SK-N-SH treated with all-trans-retinoic acid at 6 μM for 48 hours (cell line): Measurements from ENCODE around the gene RASD2.

Experiments used
- ATAC-seq: fragments of 200-7000 bp; cut with Tn5 transposase; 3 replicates; pipeline ENCODE4 v1.9.1; 2020; ENCODE audit warnings: mild to moderate bottlenecking, moderate library complexity
- ARNTL ChIP-seq: fragments of 450-650 bp; formaldehyde crosslinking; IDR thresholded peaks from 2 replicates; pipeline ENCODE4 v1.5.0; 2020; ENCODE audit warnings: low read depth, mild to moderate bottlenecking, moderate library complexity, borderline replicate concordance
- BACH2 ChIP-seq: fragments of 250-450 bp; sonication (Bioruptor Pico); IDR thresholded peaks from 2 replicates; pipeline ENCODE4 v1.9.0; 2021; ENCODE audit warnings: mild to moderate bottlenecking, borderline replicate concordance
- CREB5 ChIP-seq: fragments of 250-450 bp; sonication (Bioruptor Pico); IDR thresholded peaks from 2 replicates; pipeline ENCODE4 v1.5.1; 2020; ENCODE audit warnings: low read depth, mild to moderate bottlenecking, moderate library complexity
- CSDC2 ChIP-seq: fragments of 250-450 bp; sonication (Bioruptor Pico); IDR thresholded peaks from 2 replicates; pipeline ENCODE4 v1.5.0; 2020; ENCODE audit warnings: mild to moderate bottlenecking, moderate library complexity
- ESRRG ChIP-seq: fragments of 250-450 bp; sonication (Bioruptor Pico); IDR thresholded peaks from 2 replicates; pipeline ENCODE4 v1.6.1; 2021; ENCODE audit warnings: mild to moderate bottlenecking
- GLIS3 ChIP-seq: fragments of 250-450 bp; sonication (Bioruptor Pico); IDR thresholded peaks from 2 replicates; pipeline ENCODE4 v1.5.0; 2020; ENCODE audit warnings: mild to moderate bottlenecking, moderate library complexity
- ISL1 ChIP-seq: fragments of 250-450 bp; sonication (Bioruptor Pico); IDR thresholded peaks from 2 replicates; pipeline ENCODE4 v2.1.2; 2022; ENCODE audit warnings: mild to moderate bottlenecking, moderate library complexity
- OSR1 ChIP-seq: fragments of 250-450 bp; sonication (Bioruptor Pico); IDR thresholded peaks from 2 replicates; pipeline ENCODE4 v1.8.0; 2022; ENCODE audit warnings: moderate library complexity, mild to moderate bottlenecking, inconsistent platforms
- PATZ1 ChIP-seq: fragments of 250-450 bp; sonication (Bioruptor Pico); IDR thresholded peaks from 2 replicates; pipeline ENCODE4 v1.8.0; 2020; ENCODE audit warnings: mild to moderate bottlenecking, moderate library complexity, borderline replicate concordance
- POU6F1 ChIP-seq: fragments of 250-450 bp; sonication (Bioruptor Pico); IDR thresholded peaks from 2 replicates; pipeline ENCODE4 v1.8.0; 2021; ENCODE audit warnings: low read depth, mild to moderate bottlenecking, moderate library complexity, borderline replicate concordance
- PPARA ChIP-seq: fragments of 250-450 bp; sonication (Bioruptor Pico); IDR thresholded peaks from 2 replicates; pipeline ENCODE4 v1.5.0; 2020; ENCODE audit warnings: mild to moderate bottlenecking, borderline replicate concordance
- RARB ChIP-seq: fragments of 250-450 bp; sonication (Bioruptor Pico); IDR thresholded peaks from 2 replicates; pipeline ENCODE4 v1.8.0; 2021; ENCODE audit warnings: mild to moderate bottlenecking, moderate library complexity
- TCF4 ChIP-seq: fragments of 250-450 bp; sonication (Bioruptor Pico); IDR thresholded peaks from 2 replicates; pipeline ENCODE4 v1.8.0; 2021; ENCODE audit warnings: mild to moderate bottlenecking, moderate library complexity, borderline replicate concordance
- TOX ChIP-seq: fragments of 250-450 bp; sonication (Bioruptor Pico); IDR thresholded peaks from 2 replicates; pipeline ENCODE4 v1.8.0; 2021; ENCODE audit warnings: mild to moderate bottlenecking, moderate library complexity, borderline replicate concordance
- TSHZ2 ChIP-seq: fragments of 250-450 bp; sonication (Bioruptor Pico); IDR thresholded peaks from 2 replicates; pipeline ENCODE4 v1.5.0; 2020; ENCODE audit warnings: mild to moderate bottlenecking, moderate library complexity
- ZC3H10 ChIP-seq: fragments of 250-450 bp; sonication (Bioruptor Pico); IDR thresholded peaks from 2 replicates; pipeline ENCODE4 v1.5.1; 2021; ENCODE audit warnings: mild to moderate bottlenecking, moderate library complexity
- ZFP3 ChIP-seq: fragments of 250-450 bp; sonication (Bioruptor Pico); IDR thresholded peaks from 2 replicates; pipeline ENCODE4 v1.5.0; 2020; ENCODE audit warnings: mild to moderate bottlenecking, moderate library complexity
- ZFP30 ChIP-seq: fragments of 450-650 bp; formaldehyde crosslinking; IDR thresholded peaks from 2 replicates; pipeline ENCODE4 v1.5.0; 2022; ENCODE audit warnings: mild to moderate bottlenecking, moderate library complexity
- ZNF70 ChIP-seq: fragments of 450-650 bp; formaldehyde crosslinking; IDR thresholded peaks from 2 replicates; pipeline ENCODE4 v1.5.0; 2020; ENCODE audit warnings: mild to moderate bottlenecking, moderate library complexity
- ZNF8 ChIP-seq: fragments of 450-650 bp; formaldehyde crosslinking; IDR thresholded peaks from 2 replicates; pipeline ENCODE4 v1.5.0; 2020; ENCODE audit warnings: mild to moderate bottlenecking, moderate library complexity

The RASD2 gene

GRCh38 chr22:35598396-35598710, 57.7 kb downstream of the RASD2 start (continued):
- TF ChIP-seq CSDC2 (CRISPR knock-in tag): no peak
- TF ChIP-seq TOX (CRISPR knock-in tag): no peak
- no peak for TF ChIP-seq ZNF8 (CRISPR knock-in tag)
- TF ChIP-seq POU6F1 (CRISPR knock-in tag): no peak

GRCh38 chr22:35599364-35599763, 58.7 kb downstream of the RASD2 start:
- ATAC-seq: no peak
- TF ChIP-seq ZFP3 (no peak), GLIS3 (CRISPR knock-in tag) (no peak), ISL1 (no peak), RARB (CRISPR knock-in tag) (no peak), ESRRG (CRISPR knock-in tag) (no peak), PPARA (no peak), TCF4 (CRISPR knock-in tag) (no peak), ARNTL (CRISPR knock-in tag) (no peak), ZNF70 (no peak), OSR1 (CRISPR knock-in tag) (no peak), CREB5 (no peak), BACH2 (CRISPR knock-in tag) (no peak), PATZ1 (CRISPR knock-in tag) (no peak), ZFP30 (CRISPR knock-in tag) (no peak)

- ATAC-seq: no peak
- no peak for TF ChIP-seq ZNF70
- no peak for TF ChIP-seq ESRRG (CRISPR knock-in tag)
- TF ChIP-seq ZC3H10: no peak
- TF ChIP-seq TSHZ2 (CRISPR knock-in tag): no peak
- no peak for TF ChIP-seq ZNF8 (CRISPR knock-in tag)
- no peak for TF ChIP-seq ZFP3
Observed at GRCh38 chr22:35600476-35600875, 59.8 kb downstream of the RASD2 start.

- no peak for ATAC-seq
- TF ChIP-seq CREB5: no peak
- no peak for TF ChIP-seq ISL1
- TF ChIP-seq PATZ1 (CRISPR knock-in tag): no peak
- TF ChIP-seq ZNF70: no peak
Observed at GRCh38 chr22:35601013-35601580, 60.5 kb downstream of the RASD2 start.
